Chondrocyte (in vitro differentiated cells): Measurements from ENCODE around the gene MLYCD. TPM values are rescaled to one million over a fixed set of nuclear protein-coding genes. Genes with fewer than 3 reads are reported as not detected.

Source experiments
- DNase-seq: peaks from one replicate; pipeline ENCODE4 v3.0.0; 2021; ENCODE audit warnings: mixed read lengths, low spot score
- H3K27ac Mint-ChIP-seq: one replicate; pipeline ENCODE4 v1.8.0; 2021; ENCODE audit warnings: mild to moderate bottlenecking, moderate library complexity, mixed read lengths; ENCODE audit not compliant: unreplicated experiment
- H3K27me3 Mint-ChIP-seq: 2 replicates; pipeline ENCODE4 v1.8.0; 2021; ENCODE audit warnings: low read depth, mixed read lengths
- H3K36me3 Mint-ChIP-seq: 2 replicates; pipeline ENCODE4 v1.8.0; 2021; ENCODE audit warnings: low read depth, mixed read lengths
- H3K4me1 Mint-ChIP-seq: 2 replicates; pipeline ENCODE4 v1.8.0; 2021; ENCODE audit warnings: low read depth, mild to moderate bottlenecking, mixed read lengths
- H3K4me3 Mint-ChIP-seq: one replicate; pipeline ENCODE4 v1.8.0; 2021; ENCODE audit warnings: mild to moderate bottlenecking, moderate library complexity, mixed read lengths; ENCODE audit not compliant: unreplicated experiment
- H3K9me3 Mint-ChIP-seq: 2 replicates; pipeline ENCODE4 v1.8.0; 2021; ENCODE audit warnings: low read depth, mixed read lengths
- total RNA-seq: library from RNA; stranded (reverse); gene quantifications from 3 replicates; pipeline ENCODE4 v1.2.1, GENCODE V29; 2021
- TF ChIP-seq, protein P1 (sequence below): fragments of 200-600 bp; sonication (generic); IDR thresholded peaks from 2 replicates; pipeline ENCODE4 v1.5.0; 2021; ENCODE audit warnings: antibody characterized with exemption, mild to moderate bottlenecking, moderate library complexity

MLYCD gene
- total RNA-seq, 1 donor from 2014 or later: 3.1 TPM

- H3K27me3 Mint-ChIP-seq: peaks cover 3% of the 10 kb centered on the region
- no peaks in the 10 kb centered on the region for H3K4me1 Mint-ChIP-seq
- no peak for DNase-seq
- H3K9me3 Mint-ChIP-seq: no peaks in the 10 kb centered on the region
- no peak overlapping the region for H3K27ac Mint-ChIP-seq
- TF ChIP-seq, protein P1, sequence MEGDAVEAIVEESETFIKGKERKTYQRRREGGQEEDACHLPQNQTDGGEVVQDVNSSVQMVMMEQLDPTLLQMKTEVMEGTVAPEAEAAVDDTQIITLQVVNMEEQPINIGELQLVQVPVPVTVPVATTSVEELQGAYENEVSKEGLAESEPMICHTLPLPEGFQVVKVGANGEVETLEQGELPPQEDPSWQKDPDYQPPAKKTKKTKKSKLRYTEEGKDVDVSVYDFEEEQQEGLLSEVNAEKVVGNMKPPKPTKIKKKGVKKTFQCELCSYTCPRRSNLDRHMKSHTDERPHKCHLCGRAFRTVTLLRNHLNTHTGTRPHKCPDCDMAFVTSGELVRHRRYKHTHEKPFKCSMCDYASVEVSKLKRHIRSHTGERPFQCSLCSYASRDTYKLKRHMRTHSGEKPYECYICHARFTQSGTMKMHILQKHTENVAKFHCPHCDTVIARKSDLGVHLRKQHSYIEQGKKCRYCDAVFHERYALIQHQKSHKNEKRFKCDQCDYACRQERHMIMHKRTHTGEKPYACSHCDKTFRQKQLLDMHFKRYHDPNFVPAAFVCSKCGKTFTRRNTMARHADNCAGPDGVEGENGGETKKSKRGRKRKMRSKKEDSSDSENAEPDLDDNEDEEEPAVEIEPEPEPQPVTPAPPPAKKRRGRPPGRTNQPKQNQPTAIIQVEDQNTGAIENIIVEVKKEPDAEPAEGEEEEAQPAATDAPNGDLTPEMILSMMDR: no peak
- H3K36me3 Mint-ChIP-seq: no peaks in the 10 kb centered on the region
- H3K4me3 Mint-ChIP-seq: no peak overlapping the region
These were observed 37.8 kb downstream of the MLYCD start for GRCh38 chr16:83936581-83937165.

DNA sequence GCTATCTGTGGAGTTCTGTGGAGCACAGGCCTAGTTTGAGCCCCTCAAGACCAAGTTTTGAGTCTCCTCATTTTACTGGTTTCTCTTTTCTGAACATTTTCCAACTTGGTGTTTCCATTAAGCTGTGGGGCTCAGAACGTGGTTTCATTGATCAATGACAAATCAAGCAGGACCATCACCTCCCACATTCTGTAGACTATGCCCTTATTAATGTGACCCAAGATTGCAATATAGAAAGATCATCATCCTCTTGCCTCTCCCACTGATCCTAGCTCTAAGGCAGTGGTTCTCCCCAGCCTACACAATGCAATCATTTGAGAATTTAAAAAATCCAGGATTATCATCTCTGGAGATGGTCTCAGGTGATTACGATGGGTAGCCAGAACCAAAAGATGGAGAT is 38.4 kb downstream of the MLYCD start:
- no peak for DNase-seq
- no peak overlapping the region for H3K4me3 Mint-ChIP-seq
- TF ChIP-seq, protein P1: no peak
- H3K27me3 Mint-ChIP-seq: peaks cover 3% of the 10 kb centered on the region
- no peaks in the 10 kb centered on the region for H3K4me1 Mint-ChIP-seq
- no peak overlapping the region for H3K27ac Mint-ChIP-seq
- H3K9me3 Mint-ChIP-seq: no peaks in the 10 kb centered on the region
- H3K36me3 Mint-ChIP-seq: no peaks in the 10 kb centered on the region

DNA sequence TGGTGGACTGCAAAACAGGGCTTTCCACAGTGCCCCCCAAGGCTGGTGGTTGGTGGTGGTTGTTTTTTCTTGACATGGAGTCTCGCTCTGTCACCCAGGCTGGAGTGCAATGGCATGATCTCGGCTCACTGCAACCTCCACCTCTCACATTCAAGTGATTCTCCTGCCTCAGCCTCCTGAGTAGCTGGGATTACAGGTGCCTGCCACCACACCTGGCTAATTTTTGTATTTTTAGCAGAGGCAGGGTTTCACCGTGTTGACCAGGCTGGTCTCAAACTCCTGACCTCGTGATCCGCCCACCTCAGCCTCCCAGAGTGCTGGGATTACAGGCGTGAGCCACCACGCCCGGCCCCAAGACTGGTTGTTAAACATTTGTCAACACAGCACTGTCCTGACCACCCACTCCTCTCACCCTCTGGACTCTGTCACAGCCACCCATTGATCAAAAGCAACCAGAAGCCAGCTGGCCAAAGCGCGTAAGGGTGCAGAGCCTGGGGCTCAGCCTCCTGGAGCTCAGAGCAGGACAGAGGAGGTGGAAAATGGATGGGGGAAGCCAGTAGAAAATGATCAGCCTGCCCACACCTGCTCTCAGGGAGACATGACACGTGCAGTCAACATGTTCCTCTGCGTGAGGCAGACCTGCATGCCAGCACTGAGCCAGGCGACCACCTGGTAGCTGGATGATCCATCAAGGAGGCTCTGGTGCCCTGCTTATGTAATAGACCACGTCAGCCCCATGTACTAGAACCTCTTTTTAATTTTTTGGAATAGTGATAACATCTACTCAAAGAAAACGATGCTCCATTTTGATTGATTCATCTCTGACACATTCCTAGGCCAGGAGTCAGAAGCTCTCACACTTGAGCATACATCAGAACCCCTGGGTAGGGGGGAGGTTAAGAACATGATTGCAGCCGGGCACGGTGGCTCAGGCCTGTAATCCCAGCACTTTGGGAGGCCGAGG is 39.3 kb downstream of the MLYCD start:
- no peak for DNase-seq
- Mint-ChIP-seq H3K9me3 (no peaks in the 10 kb centered on the region), H3K4me3 (no peak overlapping the region), H3K36me3 (no peaks in the 10 kb centered on the region), H3K27me3 (peaks cover 3% of the 10 kb centered on the region), H3K4me1 (no peaks in the 10 kb centered on the region), H3K27ac (no peak overlapping the region)
- TF ChIP-seq, protein P1: no peak

DNA sequence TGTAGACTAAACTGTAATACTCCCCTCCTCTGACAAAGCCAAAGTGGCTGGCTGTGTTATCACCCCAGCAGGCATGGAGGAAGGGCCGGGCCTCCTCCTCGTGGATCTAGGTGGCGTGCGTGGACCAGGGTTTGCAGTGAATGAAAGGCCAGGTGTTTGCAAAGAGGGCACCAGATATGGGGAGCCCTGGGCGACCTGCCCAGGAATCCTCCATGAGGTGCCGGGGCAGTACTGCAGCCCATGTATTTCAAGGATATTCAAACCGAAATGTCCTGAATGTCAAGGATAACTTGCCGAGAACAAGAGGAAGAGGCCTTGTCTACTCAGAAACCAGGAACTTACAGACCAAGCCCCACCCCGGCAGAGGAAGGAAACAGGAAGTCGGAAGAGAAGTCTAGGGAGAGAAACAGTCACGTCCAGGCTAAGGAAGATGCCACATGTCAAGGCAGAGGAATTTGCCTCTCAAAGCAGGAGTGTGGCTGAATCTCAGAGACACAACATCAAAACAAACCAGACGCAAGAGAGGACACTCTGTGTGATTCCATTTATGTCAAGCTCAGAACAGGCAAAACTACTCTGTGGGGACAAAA is 40.4 kb downstream of the MLYCD start:
- DNase-seq: no peak
- H3K27ac Mint-ChIP-seq: no peak overlapping the region
- H3K4me1 Mint-ChIP-seq: no peaks in the 10 kb centered on the region
- no peak overlapping the region for H3K4me3 Mint-ChIP-seq
- TF ChIP-seq, protein P1: no peak
- no peaks in the 10 kb centered on the region for H3K9me3 Mint-ChIP-seq
- no peaks in the 10 kb centered on the region for H3K36me3 Mint-ChIP-seq
- peaks cover 3% of the 10 kb centered on the region for H3K27me3 Mint-ChIP-seq

- Mint-ChIP-seq H3K4me1 (no peaks in the 10 kb centered on the region), H3K27me3 (peaks cover 3% of the 10 kb centered on the region), H3K27ac (no peak overlapping the region), H3K36me3 (no peaks in the 10 kb centered on the region), H3K9me3 (no peaks in the 10 kb centered on the region), H3K4me3 (no peak overlapping the region)
- DNase-seq: no peak
- TF ChIP-seq, protein P1: no peak
These were observed 41.2 kb downstream of the MLYCD start for GRCh38 chr16:83940119-83940518.
